Measurements from ENCODE around the gene ERGIC2. TPM values are rescaled to one million over a fixed set of nuclear protein-coding genes. Genes with fewer than 3 reads are reported as not detected.
"Not testable (repeated sequence)": the region's sequence is repeated elsewhere in the genome, so short reads cannot be mapped to it uniquely, and the experiment has no call there.

ERGIC2 gene
- total and polyA plus RNA-seq, 2 donors = 53.8 to 69.0 TPM

- Histone ChIP-seq H3K36me3 (ENCODE audit: control insufficient read depth in 2 of 2, insufficient read depth in 2 of 2, low read length in 1 of 2) (no peaks in the 10 kb centered on the region), H3K27ac (ENCODE audit: low read depth in 1 of 2, low read length in 1 of 2) (no peak overlapping the region), H3K4me1 (ENCODE audit: control insufficient read depth in 2 of 2, insufficient read depth in 2 of 2, low read length in 2 of 2) (no peaks in the 10 kb centered on the region), H3K27me3 (ENCODE audit: control insufficient read depth in 2 of 2, insufficient read depth in 1 of 2, low read length in 1 of 2) (no peaks in the 10 kb centered on the region), H3K4me3 (ENCODE audit: low read length in 2 of 2) (no peak overlapping the region), H3K9me3 (ENCODE audit: control insufficient read depth in 2 of 2, insufficient read depth in 1 of 2, low read length in 1 of 2) (no peaks in the 10 kb centered on the region)
- no peak for DNase-seq (ENCODE audit: low read depth in 6 of 9, low spot score in 9 of 9)
- WGBS = 78% methylated on average over 2 of the region's 2 CpGs
Observed at GRCh38 chr12:29299633-29300032, 81.3 kb downstream of the ERGIC2 start.

- no peak overlapping the region for H3K4me3 ChIP-seq (ENCODE audit: low read length in 2 of 2)
- no peaks in the 10 kb centered on the region for H3K4me1 ChIP-seq (ENCODE audit: control insufficient read depth in 2 of 2, insufficient read depth in 2 of 2, low read length in 2 of 2)
- WGBS = 97% methylated on average over 3 of the region's 3 CpGs
- H3K27me3 ChIP-seq (ENCODE audit: control insufficient read depth in 2 of 2, insufficient read depth in 1 of 2, low read length in 1 of 2) = no peaks in the 10 kb centered on the region
- no peak overlapping the region for H3K27ac ChIP-seq (ENCODE audit: low read depth in 1 of 2, low read length in 1 of 2)
- DNase-seq (ENCODE audit: low read depth in 6 of 9, low spot score in 9 of 9) = no peak
- no peaks in the 10 kb centered on the region for H3K9me3 ChIP-seq (ENCODE audit: control insufficient read depth in 2 of 2, insufficient read depth in 1 of 2, low read length in 1 of 2)
- no peaks in the 10 kb centered on the region for H3K36me3 ChIP-seq (ENCODE audit: control insufficient read depth in 2 of 2, insufficient read depth in 2 of 2, low read length in 1 of 2)
Observed at GRCh38 chr12:29291226-29291625, 89.7 kb downstream of the ERGIC2 start.

GRCh38 chr12:29290475-29290874, 90.5 kb downstream of the ERGIC2 start:
- H3K27me3 ChIP-seq (ENCODE audit: control insufficient read depth in 2 of 2, insufficient read depth in 1 of 2, low read length in 1 of 2); H3K9me3 ChIP-seq (ENCODE audit: control insufficient read depth in 2 of 2, insufficient read depth in 1 of 2, low read length in 1 of 2): not testable (repeated sequence)

GRCh38 chr12:29288031-29288430, 92.9 kb downstream of the ERGIC2 start:
- Histone ChIP-seq H3K36me3 (ENCODE audit: control insufficient read depth in 2 of 2, insufficient read depth in 2 of 2, low read length in 1 of 2) (no peaks in the 10 kb centered on the region), H3K27ac (ENCODE audit: low read depth in 1 of 2, low read length in 1 of 2) (no peak overlapping the region), H3K27me3 (ENCODE audit: control insufficient read depth in 2 of 2, insufficient read depth in 1 of 2, low read length in 1 of 2) (no peaks in the 10 kb centered on the region), H3K9me3 (ENCODE audit: control insufficient read depth in 2 of 2, insufficient read depth in 1 of 2, low read length in 1 of 2) (no peaks in the 10 kb centered on the region), H3K4me3 (ENCODE audit: low read length in 2 of 2) (no peak overlapping the region), H3K4me1 (ENCODE audit: control insufficient read depth in 2 of 2, insufficient read depth in 2 of 2, low read length in 2 of 2) (no peaks in the 10 kb centered on the region)
- no peak for DNase-seq (ENCODE audit: low read depth in 6 of 9, low spot score in 9 of 9)

More at GRCh38 chr12:29290475-29290874, 90.5 kb downstream of the ERGIC2 start:
- H3K4me3 ChIP-seq (ENCODE audit: low read length in 2 of 2); H3K4me1 ChIP-seq (ENCODE audit: control insufficient read depth in 2 of 2, insufficient read depth in 2 of 2, low read length in 2 of 2); H3K36me3 ChIP-seq (ENCODE audit: control insufficient read depth in 2 of 2, insufficient read depth in 2 of 2, low read length in 1 of 2); H3K27ac ChIP-seq (ENCODE audit: low read depth in 1 of 2, low read length in 1 of 2); DNase-seq (ENCODE audit: low read depth in 6 of 9, low spot score in 9 of 9): not testable (repeated sequence)

DNA sequence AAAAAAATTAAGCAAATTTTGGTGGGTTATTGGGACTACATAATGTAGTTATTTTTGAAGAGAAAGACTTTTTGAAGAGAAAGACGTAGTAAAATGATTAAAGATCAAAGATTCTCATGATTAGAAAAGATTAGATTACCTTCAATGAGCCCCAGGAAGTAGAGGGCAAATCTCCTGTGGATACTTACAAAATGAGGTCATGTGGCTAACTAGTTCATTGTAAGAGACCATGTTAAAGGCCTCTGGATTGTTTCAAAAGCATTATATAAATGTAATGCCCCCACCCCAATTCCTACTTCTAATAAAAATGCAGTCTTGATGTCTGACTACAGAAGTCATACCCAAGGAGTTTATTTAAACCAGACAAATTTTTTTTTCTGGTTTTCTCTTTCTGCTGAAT, 93.3 kb downstream of the ERGIC2 start:
- 89% methylated on average over 1 of the region's 1 CpG for WGBS
- no peaks in the 10 kb centered on the region for H3K9me3 ChIP-seq (ENCODE audit: control insufficient read depth in 2 of 2, insufficient read depth in 1 of 2, low read length in 1 of 2)
- no peaks in the 10 kb centered on the region for H3K4me1 ChIP-seq (ENCODE audit: control insufficient read depth in 2 of 2, insufficient read depth in 2 of 2, low read length in 2 of 2)
- H3K4me3 ChIP-seq (ENCODE audit: low read length in 2 of 2) = no peak overlapping the region
- no peak for DNase-seq (ENCODE audit: low read depth in 6 of 9, low spot score in 9 of 9)
- H3K36me3 ChIP-seq (ENCODE audit: control insufficient read depth in 2 of 2, insufficient read depth in 2 of 2, low read length in 1 of 2) = no peaks in the 10 kb centered on the region
- H3K27ac ChIP-seq (ENCODE audit: low read depth in 1 of 2, low read length in 1 of 2) = no peak overlapping the region
- no peaks in the 10 kb centered on the region for H3K27me3 ChIP-seq (ENCODE audit: control insufficient read depth in 2 of 2, insufficient read depth in 1 of 2, low read length in 1 of 2)

Other genes starting within 250 kb of the ERGIC2 start
- gene FAR2, start 231.9 kb downstream of the ERGIC2 start, total RNA-seq = 11.6 TPM
- gene FAR2, start 231.9 kb downstream of the ERGIC2 start, polyA plus RNA-seq = 5.3 TPM
- 0.19 TPM for gene OVCH1, start 116.5 kb upstream of the ERGIC2 start, total RNA-seq
- 0.09 TPM for gene OVCH1, start 116.5 kb upstream of the ERGIC2 start, polyA plus RNA-seq